ENCODE measurements around the gene HOXC4.
A peak's percentile ranks its signal among the peaks of the same experiment; 100 is the strongest.

Gene HOXC4

GRCh38 chr12:54009171-54010052 is 44.2 kb upstream of the HOXC4 start (continued):
- TF ChIP-seq KLF7 (tag by site-specific recombination; IDR thresholded peaks at IDR 0.05; ENCODE audit: borderline replicate concordance): no peak
- no peak for TF ChIP-seq YY2 (tag by site-specific recombination; IDR thresholded peaks at IDR 0.05)
- TF ChIP-seq PATZ1 (tag by site-specific recombination; IDR thresholded peaks at IDR 0.05): 0 out of 2 replicates have a peak, but pooled peaks have one; percentile 48
- no peak for TF ChIP-seq ZFP69B (tag by site-specific recombination; IDR thresholded peaks at IDR 0.05)
- no peak for TF ChIP-seq ZNF48 (tag by site-specific recombination; IDR thresholded peaks at IDR 0.05)
- peak; percentile 73 for TF ChIP-seq ZNF335 (tag by site-specific recombination; conservative IDR thresholded peaks at IDR 0.05)
- TF ChIP-seq PRDM10 (tag by site-specific recombination; IDR thresholded peaks at IDR 0.05): peak; percentile 96
- no peak for TF ChIP-seq ZNF530 (tag by site-specific recombination; IDR thresholded peaks at IDR 0.05; ENCODE audit: low read depth)
- no peak for TF ChIP-seq ZNF664 (tag by site-specific recombination; IDR thresholded peaks at IDR 0.05)
- TF ChIP-seq MYNN (tag by site-specific recombination; IDR thresholded peaks at IDR 0.05; ENCODE audit: borderline replicate concordance): no peak
- no peak for TF ChIP-seq ZNF23 (tag by site-specific recombination; IDR thresholded peaks at IDR 0.05; ENCODE audit: borderline replicate concordance)
- no peak for TF ChIP-seq MZF1 (tag by site-specific recombination; IDR thresholded peaks at IDR 0.05; ENCODE audit: borderline replicate concordance)
- TF ChIP-seq ZFP37 (tag by site-specific recombination; IDR thresholded peaks at IDR 0.05): peak; percentile 39; the same call in 1 of the 2 replicates
- TF ChIP-seq SETDB1 (IDR thresholded peaks at IDR 0.05; ENCODE audit: insufficient read length, low read length): no peak
- TF ChIP-seq ZNF423 (tag by site-specific recombination; IDR thresholded peaks at IDR 0.05): peak; percentile 29; the same call in 1 of the 2 replicates
- TF ChIP-seq ZSCAN5A (tag by site-specific recombination; IDR thresholded peaks at IDR 0.05): no peak
- TF ChIP-seq, protein P1, sequence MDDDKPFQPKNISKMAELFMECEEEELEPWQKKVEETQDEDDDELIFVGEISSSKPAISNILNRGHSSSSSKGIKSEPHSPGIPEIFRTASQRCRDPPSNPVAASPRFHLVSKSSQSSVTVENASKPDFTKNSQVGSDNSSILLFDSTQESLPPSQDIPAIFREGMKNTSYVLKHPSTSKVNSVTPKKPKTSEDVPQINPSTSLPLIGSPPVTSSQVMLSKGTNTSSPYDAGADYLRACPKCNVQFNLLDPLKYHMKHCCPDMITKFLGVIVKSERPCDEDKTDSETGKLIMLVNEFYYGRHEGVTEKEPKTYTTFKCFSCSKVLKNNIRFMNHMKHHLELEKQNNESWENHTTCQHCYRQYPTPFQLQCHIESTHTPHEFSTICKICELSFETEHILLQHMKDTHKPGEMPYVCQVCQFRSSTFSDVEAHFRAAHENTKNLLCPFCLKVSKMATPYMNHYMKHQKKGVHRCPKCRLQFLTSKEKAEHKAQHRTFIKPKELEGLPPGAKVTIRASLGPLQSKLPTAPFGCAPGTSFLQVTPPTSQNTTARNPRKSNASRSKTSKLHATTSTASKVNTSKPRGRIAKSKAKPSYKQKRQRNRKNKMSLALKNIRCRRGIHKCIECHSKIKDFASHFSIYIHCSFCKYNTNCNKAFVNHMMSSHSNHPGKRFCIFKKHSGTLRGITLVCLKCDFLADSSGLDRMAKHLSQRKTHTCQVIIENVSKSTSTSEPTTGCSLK (tag by site-specific recombination; IDR thresholded peaks at IDR 0.05): no peak
- TF ChIP-seq SCRT1 (tag by site-specific recombination; IDR thresholded peaks at IDR 0.05; ENCODE audit: borderline replicate concordance): no peak
- TF ChIP-seq ZNF132 (tag by site-specific recombination; IDR thresholded peaks at IDR 0.05; ENCODE audit: borderline replicate concordance): no peak
- TF ChIP-seq ZNF175 (tag by site-specific recombination; IDR thresholded peaks at IDR 0.05): no peak
- TF ChIP-seq, protein P2, sequence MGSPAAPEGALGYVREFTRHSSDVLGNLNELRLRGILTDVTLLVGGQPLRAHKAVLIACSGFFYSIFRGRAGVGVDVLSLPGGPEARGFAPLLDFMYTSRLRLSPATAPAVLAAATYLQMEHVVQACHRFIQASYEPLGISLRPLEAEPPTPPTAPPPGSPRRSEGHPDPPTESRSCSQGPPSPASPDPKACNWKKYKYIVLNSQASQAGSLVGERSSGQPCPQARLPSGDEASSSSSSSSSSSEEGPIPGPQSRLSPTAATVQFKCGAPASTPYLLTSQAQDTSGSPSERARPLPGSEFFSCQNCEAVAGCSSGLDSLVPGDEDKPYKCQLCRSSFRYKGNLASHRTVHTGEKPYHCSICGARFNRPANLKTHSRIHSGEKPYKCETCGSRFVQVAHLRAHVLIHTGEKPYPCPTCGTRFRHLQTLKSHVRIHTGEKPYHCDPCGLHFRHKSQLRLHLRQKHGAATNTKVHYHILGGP (tag by site-specific recombination; IDR thresholded peaks at IDR 0.05): no peak
- no peak for TF ChIP-seq ZNF658 (tag by site-specific recombination; IDR thresholded peaks at IDR 0.05)
- no peak for TF ChIP-seq ZNF404 (tag by site-specific recombination; IDR thresholded peaks at IDR 0.05)
- peak; percentile 74 for TF ChIP-seq ZIC2 (tag by site-specific recombination; IDR thresholded peaks at IDR 0.05)
- no peak for TF ChIP-seq ZNF391 (tag by site-specific recombination; IDR thresholded peaks at IDR 0.05; ENCODE audit: borderline replicate concordance, low read depth)
- no peak for TF ChIP-seq ZNF791 (tag by site-specific recombination; IDR thresholded peaks at IDR 0.05)
- TF ChIP-seq, protein P3, sequence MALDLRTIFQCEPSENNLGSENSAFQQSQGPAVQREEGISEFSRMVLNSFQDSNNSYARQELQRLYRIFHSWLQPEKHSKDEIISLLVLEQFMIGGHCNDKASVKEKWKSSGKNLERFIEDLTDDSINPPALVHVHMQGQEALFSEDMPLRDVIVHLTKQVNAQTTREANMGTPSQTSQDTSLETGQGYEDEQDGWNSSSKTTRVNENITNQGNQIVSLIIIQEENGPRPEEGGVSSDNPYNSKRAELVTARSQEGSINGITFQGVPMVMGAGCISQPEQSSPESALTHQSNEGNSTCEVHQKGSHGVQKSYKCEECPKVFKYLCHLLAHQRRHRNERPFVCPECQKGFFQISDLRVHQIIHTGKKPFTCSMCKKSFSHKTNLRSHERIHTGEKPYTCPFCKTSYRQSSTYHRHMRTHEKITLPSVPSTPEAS (tag by site-specific recombination; IDR thresholded peaks at IDR 0.05): no peak

All from HEK293 (cell line).